Tibial nerve (tissue), 4 donors: ENCODE measurements around the gene NOTCH3. TPM values are rescaled to one million over a fixed set of nuclear protein-coding genes. Genes with fewer than 3 reads are reported as not detected.

ENCODE experiments used
- DNase-seq, 2 donors: peaks; one replicate each; pipeline ENCODE4 v3.0.0-alpha.2; 2019; ENCODE audit warnings: low spot score in 2 of 2
- H3K27ac ChIP-seq, 4 donors: fragments of 200-600 bp; sonication (generic) in 3 of 4; one replicate each; pipeline ENCODE4 v1.5.1; 2017 to 2019; ENCODE audit warnings: mild to moderate bottlenecking in 1 of 4
- H3K27me3 ChIP-seq, 2 donors: fragments of 200-600 bp; sonication (generic) in 1 of 2; one replicate each; pipeline versions ENCODE4 v1.5.1 to v1.6.0; 2017 to 2019
- H3K36me3 ChIP-seq, 3 donors: fragments of 200-600 bp; sonication (generic); one replicate each; pipeline ENCODE4 v1.5.1; 2018 to 2019
- H3K4me1 ChIP-seq, 4 donors: fragments of 200-600 bp; sonication (generic) in 3 of 4; one replicate each; pipeline ENCODE4 v1.5.1; 2017 to 2019
- H3K4me3 ChIP-seq, 4 donors: fragments of 200-600 bp; sonication (generic) in 3 of 4; one replicate each; pipeline ENCODE4 v1.5.1; 2017 to 2019; ENCODE audit warnings: mild to moderate bottlenecking in 1 of 4, moderate library complexity in 1 of 4
- H3K9me3 ChIP-seq, 4 donors: fragments of 200-600 bp; sonication (generic) in 3 of 4; one replicate each; pipeline ENCODE4 v1.5.1; 2017 to 2019
- EP300 ChIP-seq, 2 donors: sonication (generic); formaldehyde crosslinking; IDR thresholded peaks; one replicate each; pipeline ENCODE4 v1.6.1; 2017; ENCODE audit warnings: antibody characterized with exemption in 2 of 2, mild to moderate bottlenecking in 1 of 2
- POLR2A ChIP-seq, 2 donors: fragments of 450-650 bp; IDR thresholded peaks; one replicate each; pipeline ENCODE4 v1.6.1; 2017; ENCODE audit warnings: antibody characterized with exemption in 2 of 2, mild to moderate bottlenecking in 2 of 2, moderate library complexity in 2 of 2
- WGBS, 2 donors: methylation state at CpG; one replicate each; pipeline ENCODE4 v1.1.5; 2018; 5-methylcytosine and 5-hydroxymethylcytosine counted together
- small RNA-seq: library from RNA; depleted of rRNA; stranded (forward); fragments of <200 nt; gene quantifications from one replicate; pipeline ENCODE3, GENCODE V24; 2016
- total RNA-seq, 4 donors: library from RNA; depleted of rRNA; stranded (reverse); fragments of >200 nt; gene quantifications; one replicate each; pipeline ENCODE4 v1.1.0, GENCODE V29; 2016
- TF ChIP-seq, protein P1 (sequence below), 5 experiments: fragments of 200-600 bp in 3 of 5; fragments of 450-650 bp in 2 of 5; sonication (generic) in 3 of 5; IDR thresholded peaks; one replicate each; pipeline ENCODE4 v1.5.1; 2016 to 2019; ENCODE audit warnings: antibody characterized with exemption in 5 of 5, mild to moderate bottlenecking in 3 of 5, moderate library complexity in 2 of 5

NOTCH3 gene
- total RNA-seq, 4 donors from 2014 or later, result 34.3 to 86.1 (median 53.2) TPM

DNA sequence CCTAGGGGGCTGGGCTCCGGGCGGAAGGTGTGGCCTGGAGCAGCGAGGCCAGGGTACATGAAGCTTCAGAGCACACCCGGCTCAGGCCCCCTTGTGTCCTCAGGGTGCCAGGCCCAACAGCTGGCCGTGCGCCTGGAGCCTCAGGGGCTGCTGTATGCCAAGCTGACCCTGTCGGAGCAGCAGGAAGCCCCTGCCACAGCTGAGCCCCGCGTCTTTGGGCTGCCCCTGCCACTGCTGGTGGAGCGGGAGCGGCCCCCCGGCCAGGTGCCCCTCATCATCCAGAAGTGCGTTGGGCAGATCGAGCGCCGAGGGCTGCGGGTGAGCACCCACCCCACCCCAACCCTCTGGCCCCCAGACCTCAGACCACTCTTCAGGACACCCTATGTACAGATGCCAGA lies 90.4 kb downstream of the NOTCH3 start:
- Histone ChIP-seq H3K27me3 (no peaks in the 10 kb centered on the region), H3K36me3 (peaks cover 0 to 67% (median 3%) of the 10 kb centered on the region in 3 donors), H3K4me3 (no peak overlapping the region), H3K27ac (peak overlapping the region in 1 of 4 donors; percentile 28), H3K9me3 (no peaks in the 10 kb centered on the region), H3K4me1 (peaks cover 0 to 32% (median 5%) of the 10 kb centered on the region in 4 donors)
- TF ChIP-seq POLR2A (IDR thresholded peaks at IDR 0.05) (no peak), EP300 (IDR thresholded peaks at IDR 0.05) (no peak)
- TF ChIP-seq, protein P1, sequence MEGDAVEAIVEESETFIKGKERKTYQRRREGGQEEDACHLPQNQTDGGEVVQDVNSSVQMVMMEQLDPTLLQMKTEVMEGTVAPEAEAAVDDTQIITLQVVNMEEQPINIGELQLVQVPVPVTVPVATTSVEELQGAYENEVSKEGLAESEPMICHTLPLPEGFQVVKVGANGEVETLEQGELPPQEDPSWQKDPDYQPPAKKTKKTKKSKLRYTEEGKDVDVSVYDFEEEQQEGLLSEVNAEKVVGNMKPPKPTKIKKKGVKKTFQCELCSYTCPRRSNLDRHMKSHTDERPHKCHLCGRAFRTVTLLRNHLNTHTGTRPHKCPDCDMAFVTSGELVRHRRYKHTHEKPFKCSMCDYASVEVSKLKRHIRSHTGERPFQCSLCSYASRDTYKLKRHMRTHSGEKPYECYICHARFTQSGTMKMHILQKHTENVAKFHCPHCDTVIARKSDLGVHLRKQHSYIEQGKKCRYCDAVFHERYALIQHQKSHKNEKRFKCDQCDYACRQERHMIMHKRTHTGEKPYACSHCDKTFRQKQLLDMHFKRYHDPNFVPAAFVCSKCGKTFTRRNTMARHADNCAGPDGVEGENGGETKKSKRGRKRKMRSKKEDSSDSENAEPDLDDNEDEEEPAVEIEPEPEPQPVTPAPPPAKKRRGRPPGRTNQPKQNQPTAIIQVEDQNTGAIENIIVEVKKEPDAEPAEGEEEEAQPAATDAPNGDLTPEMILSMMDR (IDR thresholded peaks at IDR 0.05), result no peak
- WGBS, 2 donors, result 88 to 100% methylated on average over 3 to 9 of the region's 17 CpGs
- no peak for DNase-seq

DNA sequence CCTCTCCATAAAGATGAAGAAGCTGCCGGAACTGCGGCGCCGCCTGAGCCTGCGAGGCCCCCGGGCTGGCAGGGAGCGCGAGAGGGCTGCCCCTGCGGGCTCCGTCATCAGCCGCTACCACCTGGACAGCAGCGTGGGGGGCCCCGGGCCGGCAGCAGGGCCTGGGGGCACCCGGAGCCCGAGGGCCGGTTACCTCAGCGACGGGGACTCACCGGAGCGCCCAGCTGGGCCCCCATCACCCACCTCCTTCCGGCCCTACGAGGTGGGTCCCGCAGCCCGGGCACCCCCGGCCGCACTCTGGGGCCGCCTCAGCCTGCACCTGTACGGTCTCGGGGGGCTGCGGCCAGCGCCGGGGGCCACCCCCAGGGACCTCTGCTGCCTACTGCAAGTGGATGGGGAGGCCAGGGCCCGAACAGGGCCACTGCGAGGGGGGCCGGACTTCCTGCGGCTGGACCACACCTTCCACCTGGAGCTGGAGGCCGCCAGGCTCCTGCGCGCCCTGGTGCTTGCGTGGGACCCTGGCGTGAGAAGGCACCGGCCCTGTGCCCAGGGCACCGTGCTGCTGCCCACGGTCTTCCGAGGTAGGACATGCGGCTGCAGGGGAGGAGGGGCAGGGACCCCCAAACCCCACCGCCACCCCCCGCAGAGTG lies 90.9 kb downstream of the NOTCH3 start:
- no peak overlapping the region for H3K4me3 ChIP-seq
- peaks cover 0 to 27% (median 4%) of the 10 kb centered on the region in 4 donors for H3K4me1 ChIP-seq
- WGBS, 2 donors, result 91 to 100% methylated on average over 7 to 20 of the region's 49 CpGs
- TF ChIP-seq, protein P1 (IDR thresholded peaks at IDR 0.05), result no peak
- no peak for TF ChIP-seq EP300 (IDR thresholded peaks at IDR 0.05)
- no peak for TF ChIP-seq POLR2A (IDR thresholded peaks at IDR 0.05)
- peaks cover 0 to 61% (median 3%) of the 10 kb centered on the region in 3 donors for H3K36me3 ChIP-seq
- H3K27me3 ChIP-seq, result no peaks in the 10 kb centered on the region
- H3K9me3 ChIP-seq, result peaks cover 0 to 3% (median 0%) of the 10 kb centered on the region in 4 donors
- no peak overlapping the region for H3K27ac ChIP-seq
- DNase-seq, result no peak

Small RNA genes within 50 kb of the gene (small RNA-seq; reads per million reads assigned to genes)
- gene MIR6795 (not detected), gene RNU6-782P (not detected)

Other genes starting within 250 kb of the NOTCH3 start
- gene SLC1A6, start 221.1 kb downstream of the NOTCH3 start, total RNA-seq, result not detected
- gene CASP14, start 151.5 kb downstream of the NOTCH3 start, total RNA-seq, result not detected
- not detected for gene OR1I1, start 118.8 kb downstream of the NOTCH3 start, total RNA-seq
- 10 to 100 TPM; 31.9 to 58.6 (median 49.4) TPM for gene SYDE1, start 93.6 kb downstream of the NOTCH3 start, total RNA-seq
- gene EPHX3, start 31.5 kb upstream of the NOTCH3 start, total RNA-seq, result under 1 TPM in 1 of 4 donors, not detected in 3; 0.20 TPM
- 10 to 100 TPM; 34.7 to 69.6 (median 36.0) TPM for gene BRD4, start 131.5 kb upstream of the NOTCH3 start, total RNA-seq
- gene AKAP8, start 178.8 kb upstream of the NOTCH3 start, total RNA-seq, result 10 to 100 TPM; 26.4 to 58.5 (median 55.9) TPM
- gene AKAP8L, start 218.0 kb upstream of the NOTCH3 start, total RNA-seq, result 100 to 1,000 TPM; 170 to 248 (median 183) TPM
- gene WIZ, start 249.0 kb upstream of the NOTCH3 start, total RNA-seq, result 100 to 1,000 TPM in 1 of 4 donors, 10 to 100 TPM in 3; 31.5 to 108 (median 46.3) TPM